ENCODE measurements around the gene KIAA2012.

Gene KIAA2012

GRCh38 chr2:202157211-202157990 is 84.3 kb downstream of the KIAA2012 start:
- no peak for DNase-seq

GRCh38 chr2:202158796-202159195 is 85.7 kb downstream of the KIAA2012 start:
- no peak for DNase-seq

GRCh38 chr2:202161151-202161835 is 88.2 kb downstream of the KIAA2012 start:
- DNase-seq, result no peak

- no peak for DNase-seq
Observed at GRCh38 chr2:202164411-202164810, 91.4 kb downstream of the KIAA2012 start.

GRCh38 chr2:202165208-202165607 is 92.2 kb downstream of the KIAA2012 start:
- no peak for DNase-seq

- no peak for DNase-seq
Observed at GRCh38 chr2:202165945-202166344, 92.9 kb downstream of the KIAA2012 start.

GRCh38 chr2:202169131-202169530 is 96.1 kb downstream of the KIAA2012 start:
- DNase-seq, result no peak

- DNase-seq, result no peak
Observed at GRCh38 chr2:202169832-202170424, 96.9 kb downstream of the KIAA2012 start.

GRCh38 chr2:202171241-202171825 is 98.3 kb downstream of the KIAA2012 start:
- no peak for DNase-seq

GRCh38 chr2:202172439-202173211 is 99.6 kb downstream of the KIAA2012 start:
- no peak for DNase-seq

GRCh38 chr2:202178346-202178958 is 105.4 kb downstream of the KIAA2012 start:
- DNase-seq, result no peak

- DNase-seq, result no peak
Observed at GRCh38 chr2:202184557-202184956, 111.5 kb downstream of the KIAA2012 start.

GRCh38 chr2:202185156-202185555 is 112.1 kb downstream of the KIAA2012 start:
- DNase-seq, result no peak

GRCh38 chr2:202186641-202187202 is 113.7 kb downstream of the KIAA2012 start:
- no peak for DNase-seq

- DNase-seq, result no peak
Observed at GRCh38 chr2:202187570-202187969, 114.5 kb downstream of the KIAA2012 start.

GRCh38 chr2:202193305-202193704 is 120.2 kb downstream of the KIAA2012 start:
- no peak for DNase-seq

GRCh38 chr2:202193881-202194353 is 120.9 kb downstream of the KIAA2012 start:
- DNase-seq, result no peak

- DNase-seq, result no peak
Observed at GRCh38 chr2:202194418-202194817, 121.4 kb downstream of the KIAA2012 start.

GRCh38 chr2:202196727-202197126 is 123.7 kb downstream of the KIAA2012 start:
- no peak for DNase-seq

- DNase-seq, result no peak
Observed at GRCh38 chr2:202201220-202202160, 128.4 kb downstream of the KIAA2012 start.

GRCh38 chr2:202203348-202203747 is 130.3 kb downstream of the KIAA2012 start:
- no peak for DNase-seq

All from activated T-cell treated with anti-CD3 and anti-CD28 coated beads, Interleukin-2, amount 50 U/mL, for 1 hour (primary cell).